Measurements from ENCODE around the gene EBF3. TPM values are rescaled to one million over a fixed set of nuclear protein-coding genes. Genes with fewer than 3 reads are reported as not detected.
A peak's percentile ranks its signal among the peaks of the same experiment; 100 is the strongest.

EBF3 gene
- total and polyA plus RNA-seq, 9 of the 15 experiments (the other 6 are each of a cell fraction or from before 2014, with no cell fraction given), result not detected

GRCh38 chr10:129888784-129889616, 75.1 kb downstream of the EBF3 start (continued):
- TF ChIP-seq ZNF518B (CRISPR knock-in tag; IDR thresholded peaks at IDR 0.05), result no peak
- no peak for TF ChIP-seq FOS (IDR thresholded peaks at IDR 0.05; ENCODE audit: extremely low read depth, insufficient read length)
- no peak for TF ChIP-seq SIX5 (IDR thresholded peaks at IDR 0.05; ENCODE audit: borderline replicate concordance in 1 of 2, insufficient read depth in 1 of 2, low read depth in 1 of 2, low read length in 2 of 2)
- TF ChIP-seq RAD21 (CRISPR knock-in tag; conservative IDR thresholded peaks at IDR 0.05 in 1 of 2, IDR thresholded peaks at IDR 0.05 in 1 of 2), result 0 out of 4 replicates have a peak, but pooled peaks of 1 of the 2 experiments have one; percentile 18
- no peak for TF ChIP-seq HOXB6 (CRISPR knock-in tag; IDR thresholded peaks at IDR 0.05; ENCODE audit: borderline replicate concordance)
- peak; percentile 37 to 53 (median 50) for TF ChIP-seq CTCF (IDR thresholded peaks at IDR 0.05 in 2 of 3, conservative IDR thresholded peaks at IDR 0.05 in 1 of 3; ENCODE audit: insufficient read depth in 2 of 3, low read depth in 1 of 3, low read length in 3 of 3)
- no peak for TF ChIP-seq GTF2A2 (tag; IDR thresholded peaks at IDR 0.05)
- no peak for TF ChIP-seq ZBED1 (IDR thresholded peaks at IDR 0.05)
- no peak for TF ChIP-seq KAT8 (IDR thresholded peaks at IDR 0.05; ENCODE audit: low read depth)
- TF ChIP-seq KLF16 (IDR thresholded peaks at IDR 0.05), result no peak
- 0 out of 2 replicates have a peak, but pooled peaks have one; percentile 29 for TF ChIP-seq ZNF740 (CRISPR knock-in tag; IDR thresholded peaks at IDR 0.05)
- no peak for TF ChIP-seq ZNF740 (tag; IDR thresholded peaks at IDR 0.05)
- no peak for TF ChIP-seq SUPT5H (IDR thresholded peaks at IDR 0.05)
